ENCODE results near the gene PRLH. TPM values are rescaled to one million over a fixed set of nuclear protein-coding genes. Genes with fewer than 3 reads are reported as not detected.
"Not testable (repeated sequence)": the region's sequence is repeated elsewhere in the genome, so short reads cannot be mapped to it uniquely, and the experiment has no call there.

Gene PRLH
- total RNA-seq, 1 donor from 2014 or later = not detected

- no peak for DNase-seq (ENCODE audit: low spot score)
Observed at GRCh38 chr2:237581326-237581725, 15.0 kb downstream of the PRLH start.

DNA sequence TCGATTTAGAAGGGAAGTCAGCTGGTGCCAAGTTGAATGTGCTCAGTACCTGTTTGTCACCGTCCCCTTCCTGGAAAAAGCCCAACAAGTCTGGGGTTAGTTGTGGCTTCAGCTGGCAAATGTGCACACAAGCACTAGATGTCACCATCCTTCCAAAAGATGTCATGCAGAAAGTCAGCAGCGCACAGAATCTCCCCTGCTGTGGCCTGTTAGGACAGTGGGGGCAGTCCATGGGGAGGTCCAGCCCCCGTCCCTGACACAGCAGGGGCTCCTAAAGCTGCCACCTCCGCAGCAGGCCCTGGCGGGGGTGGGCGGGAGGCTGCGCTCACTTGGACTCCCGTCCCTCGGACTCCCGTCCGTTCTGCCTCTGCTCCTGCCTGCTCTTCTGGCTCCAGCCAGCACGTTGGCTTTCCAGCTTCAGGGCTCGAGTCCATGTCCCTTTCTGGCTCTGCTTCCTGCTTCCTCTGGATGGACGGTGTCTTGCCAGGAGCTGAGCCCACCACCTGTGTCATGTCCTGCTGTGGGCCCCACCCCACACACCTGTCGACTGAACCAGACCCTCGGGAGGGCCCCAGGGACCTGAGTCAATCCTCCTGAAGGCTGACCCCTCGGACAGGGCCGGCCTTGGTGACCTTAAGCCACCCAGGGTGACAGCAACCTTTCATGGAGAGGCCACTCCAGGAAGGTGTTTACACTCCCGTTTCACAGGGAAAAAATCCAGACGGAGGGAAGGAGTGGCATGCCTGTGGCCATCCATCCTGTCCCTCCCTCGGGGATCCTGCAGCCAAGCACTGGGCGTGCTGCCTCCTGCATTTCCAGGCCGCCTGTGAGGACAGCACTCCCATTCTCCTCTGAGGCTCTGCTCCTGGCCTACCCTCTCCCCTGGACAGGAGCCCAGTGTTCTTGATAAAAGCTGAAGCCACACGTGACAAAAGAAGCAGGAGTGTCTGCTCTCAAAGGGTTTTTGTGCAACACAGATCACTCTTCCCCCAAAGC is 15.7 kb downstream of the PRLH start:
- no peak for DNase-seq (ENCODE audit: low spot score)

DNA sequence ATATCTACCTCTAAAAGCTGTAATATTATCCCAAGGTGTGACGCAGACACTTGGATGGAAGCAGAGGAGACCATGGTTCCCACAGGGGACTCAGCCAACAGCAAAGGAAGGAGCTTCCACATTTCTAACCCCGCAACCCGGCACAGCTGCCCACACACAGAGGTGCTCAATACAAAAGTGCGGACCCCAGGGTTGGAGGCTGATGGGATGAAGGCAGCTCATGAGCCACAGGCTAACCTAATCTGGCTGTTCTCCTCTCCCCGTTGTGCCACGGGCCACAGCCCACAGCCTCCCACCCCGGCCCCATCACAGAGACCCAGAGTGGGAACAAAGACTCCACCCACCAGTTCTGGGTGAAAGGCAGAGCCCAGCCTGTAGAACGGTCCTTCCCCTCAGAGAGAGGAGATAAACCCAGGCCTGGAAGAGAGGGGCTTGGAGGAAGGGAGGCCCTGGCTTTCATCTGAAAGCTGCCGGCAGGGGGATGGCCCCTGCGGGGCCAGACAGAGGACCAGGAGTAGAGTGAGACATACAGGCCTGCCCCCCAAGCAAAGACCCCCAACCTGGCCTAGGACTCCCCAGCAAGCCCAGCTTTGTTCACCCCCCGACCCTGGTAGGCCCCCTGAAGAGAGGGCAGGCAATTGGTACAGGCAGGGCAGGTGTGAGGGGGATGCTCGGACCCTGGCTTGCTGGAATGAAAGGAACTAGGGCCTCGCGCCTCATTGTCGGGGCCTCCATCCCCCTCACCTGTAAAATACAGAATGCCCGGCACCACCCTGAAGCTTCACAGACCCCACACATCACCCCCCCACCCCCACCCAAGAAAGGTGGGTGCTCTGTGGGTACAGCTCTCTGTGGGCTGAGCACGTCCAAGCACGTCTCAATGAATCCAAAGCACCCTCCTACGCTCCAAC is 17.3 kb downstream of the PRLH start:
- no peak for DNase-seq (ENCODE audit: low spot score)

- no peak for DNase-seq (ENCODE audit: low spot score)
Observed at GRCh38 chr2:237585590-237586221, 19.3 kb downstream of the PRLH start.

GRCh38 chr2:237588044-237588696 is 21.8 kb downstream of the PRLH start:
- no peak for DNase-seq (ENCODE audit: low spot score)

DNA sequence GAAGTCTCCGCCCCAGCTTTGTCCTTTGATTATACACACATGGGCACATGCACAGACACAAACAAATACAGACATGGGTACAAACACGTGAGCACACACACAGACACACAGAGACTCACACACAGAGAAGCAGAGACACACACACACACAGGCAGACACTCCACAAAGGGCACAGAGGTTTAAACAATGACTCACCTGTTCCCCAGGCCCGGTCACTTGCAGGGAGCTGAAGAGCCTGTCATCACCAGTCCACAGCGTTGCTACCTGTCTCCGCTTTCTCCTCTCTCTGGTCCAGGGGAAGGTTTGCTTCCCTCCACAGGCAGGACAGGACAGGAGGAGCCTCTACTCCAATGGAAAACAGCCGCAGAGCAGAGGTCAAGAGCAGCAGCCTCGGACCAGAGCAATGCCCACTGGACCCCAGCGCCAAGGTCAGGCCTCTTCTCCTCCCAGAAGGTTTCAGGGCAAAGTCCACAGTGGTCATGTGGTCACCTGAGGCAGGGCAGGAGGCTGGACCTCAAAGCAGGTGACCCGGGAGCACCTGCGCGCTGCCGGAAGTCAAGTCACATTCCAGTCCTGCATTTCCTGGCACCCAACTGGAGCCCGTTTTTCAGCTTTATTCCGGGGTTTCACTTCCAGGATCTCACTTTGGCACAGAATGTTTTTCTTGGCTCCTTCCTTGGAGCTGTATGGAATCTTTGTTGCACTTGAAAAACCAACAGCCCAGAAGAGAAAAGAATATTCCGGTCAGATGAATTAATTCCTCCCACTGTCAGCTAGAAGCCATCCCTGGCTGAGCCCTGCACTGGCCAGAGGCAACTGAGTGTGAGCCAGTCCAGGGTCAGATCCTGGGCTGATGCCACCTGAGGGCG is 24.1 kb downstream of the PRLH start, which contains the start of gene RAB17:
Gene RAB17 (minus strand): TSS at position 463 of the 869 bp plus-strand sequence. CDS start 4,580 bp downstream, outside the sequence.
- DNase-seq (ENCODE audit: low spot score) = no peak

GRCh38 chr2:237591141-237591881 is 24.9 kb downstream of the PRLH start:
- DNase-seq (ENCODE audit: low spot score) = no peak

GRCh38 chr2:237592425-237592980 is 26.1 kb downstream of the PRLH start:
- DNase-seq (ENCODE audit: low spot score) = no peak

DNA sequence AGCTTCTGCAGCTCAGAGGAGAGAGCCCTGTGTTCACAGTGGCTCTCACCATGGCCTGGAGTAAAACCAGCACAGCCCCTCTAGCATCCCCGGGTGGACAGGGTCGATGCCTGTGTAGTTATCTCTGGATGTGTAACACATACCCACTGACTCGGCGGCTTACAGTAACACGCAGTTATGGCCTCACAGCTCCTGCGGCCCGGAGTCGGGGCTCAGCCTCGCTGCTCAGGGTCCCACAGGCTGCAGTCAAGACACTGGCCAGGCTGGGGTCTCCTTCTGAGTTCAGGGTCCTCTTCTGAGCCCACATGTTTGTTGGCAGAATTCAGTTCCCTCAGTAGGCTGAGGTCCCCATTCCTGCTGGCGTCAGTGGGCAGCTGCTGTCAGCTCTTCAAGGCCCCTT is 26.7 kb downstream of the PRLH start:
- no peak for DNase-seq (ENCODE audit: low spot score)

DNA sequence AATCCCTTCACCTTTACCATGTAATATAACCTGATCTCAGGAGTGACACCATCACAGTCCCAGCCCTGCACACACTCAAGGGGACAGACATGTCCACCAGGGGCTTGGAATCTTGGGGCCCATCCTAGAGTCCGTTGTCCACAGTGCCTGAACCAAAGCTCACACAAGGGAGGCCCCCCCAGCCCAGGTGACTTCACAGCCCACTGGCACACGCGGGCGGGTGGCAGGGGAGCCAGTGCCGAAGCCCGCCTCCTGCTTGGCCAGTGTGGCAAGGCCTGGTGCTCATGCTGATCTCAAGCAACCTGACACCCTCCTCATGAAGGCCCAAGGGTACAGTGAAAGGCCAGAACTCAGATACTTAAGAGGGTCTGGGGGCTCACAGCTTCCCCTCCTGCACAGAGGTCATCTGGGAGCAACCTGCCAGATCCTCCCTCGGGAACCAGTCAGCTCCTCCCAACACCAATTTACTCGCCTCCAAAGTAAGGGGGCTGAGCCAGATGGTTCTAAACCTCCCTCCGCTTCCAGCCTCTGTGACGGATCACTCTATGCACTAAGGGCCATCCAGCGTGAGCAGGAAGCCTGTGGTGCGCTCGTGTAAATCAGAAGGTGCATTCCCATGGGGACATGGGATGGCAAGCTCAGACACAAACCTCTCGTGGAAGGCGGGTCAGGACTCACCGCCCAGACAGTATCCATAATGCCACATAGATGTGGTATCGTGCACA is 27.4 kb downstream of the PRLH start:
- no peak for DNase-seq (ENCODE audit: low spot score)

- DNase-seq (ENCODE audit: low spot score) = no peak
Observed at GRCh38 chr2:237594514-237594871, 28.1 kb downstream of the PRLH start.

- DNase-seq (ENCODE audit: low spot score) = not testable (repeated sequence)
Observed at GRCh38 chr2:237595829-237596519, 29.6 kb downstream of the PRLH start.

- no peak for DNase-seq (ENCODE audit: low spot score)
Observed at GRCh38 chr2:237596520-237597195, 30.3 kb downstream of the PRLH start.

DNA sequence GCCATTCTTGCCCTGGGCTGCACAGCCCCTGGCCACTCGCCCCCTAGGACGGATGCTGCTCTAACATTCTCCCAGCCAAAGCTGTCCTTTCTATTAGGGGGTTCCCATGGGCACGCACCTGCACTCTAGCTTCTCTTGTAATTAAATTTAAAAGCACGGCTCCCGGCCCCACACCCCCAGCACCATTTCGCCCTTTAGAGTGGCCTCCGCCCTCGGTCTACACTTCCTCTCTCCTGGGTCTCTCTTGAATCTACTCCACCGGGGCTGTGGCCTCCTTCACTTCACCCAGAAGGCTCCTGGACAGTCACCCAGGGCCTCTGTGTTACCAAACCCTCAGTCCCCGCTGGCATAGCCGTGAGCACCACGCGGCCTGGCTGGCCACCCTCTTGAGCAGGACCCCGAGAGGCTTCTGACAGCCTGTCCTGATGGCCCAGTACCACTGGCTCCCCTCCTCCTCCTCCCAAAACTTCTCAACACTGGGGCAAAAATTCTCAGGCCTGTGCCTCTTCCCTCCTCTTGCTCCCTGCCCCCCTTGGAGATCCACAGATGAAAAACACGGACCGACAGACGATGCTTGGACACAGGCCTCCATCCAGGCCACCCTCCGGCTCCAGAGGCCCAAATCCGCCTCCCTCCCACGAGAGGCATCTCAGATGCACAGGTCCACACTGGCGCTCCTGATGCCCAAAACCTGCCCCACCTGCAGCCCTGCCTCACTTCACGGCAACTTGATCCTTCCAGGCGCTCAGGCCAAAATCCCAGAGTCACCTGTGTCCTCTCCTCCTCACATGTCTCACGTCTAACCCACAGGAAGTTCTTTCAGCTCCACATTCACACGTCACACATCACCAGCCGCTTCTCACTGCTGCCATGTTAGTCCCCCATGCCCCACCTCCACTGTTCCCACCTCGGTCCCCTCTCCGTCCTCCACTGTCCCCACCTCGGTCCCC is 31.1 kb downstream of the PRLH start:
- DNase-seq (ENCODE audit: low spot score) = no peak

- no peak for DNase-seq (ENCODE audit: low spot score)
Observed at GRCh38 chr2:237598468-237599208, 32.3 kb downstream of the PRLH start.
